ENCODE data around the gene CYSTM1.

CYSTM1 gene

DNA sequence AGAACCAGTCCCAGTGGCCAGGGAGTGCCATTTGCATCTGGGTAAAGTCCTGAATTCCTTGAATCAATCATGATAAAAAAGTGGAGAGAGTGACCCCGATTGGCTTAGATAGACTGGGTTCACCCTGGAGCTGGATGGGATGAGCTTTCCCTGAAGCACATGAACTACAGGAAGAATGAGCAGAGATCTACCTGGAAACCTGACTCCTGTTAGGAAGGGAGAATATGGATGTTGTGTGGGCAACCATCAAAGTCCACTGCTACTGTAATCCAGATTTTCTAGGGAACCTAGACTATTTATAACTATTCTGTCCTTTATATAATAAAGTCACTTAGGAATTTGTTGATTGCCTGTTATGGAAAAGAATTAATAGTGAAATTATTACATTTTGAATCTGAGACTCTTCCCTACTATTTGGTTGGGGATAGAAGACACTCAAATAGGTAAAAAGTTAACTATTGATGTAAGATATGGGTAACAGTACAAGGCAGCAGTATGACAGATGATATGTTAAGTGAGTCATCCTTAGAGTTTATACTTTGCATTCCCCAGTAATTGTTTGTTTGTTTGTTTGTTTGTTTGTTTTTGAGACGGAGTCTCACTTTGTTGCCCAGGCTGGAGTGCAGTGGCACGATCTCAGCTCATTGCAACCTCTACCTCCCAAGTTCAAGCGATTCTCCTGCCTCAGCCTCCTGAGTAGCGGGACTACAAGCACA is 17.9 kb downstream of the CYSTM1 start:
- no peak for ATAC-seq
- TF ChIP-seq GLIS3 (CRISPR knock-in tag; IDR thresholded peaks at IDR 0.05) = no peak
- no peak for TF ChIP-seq ZNF565 (CRISPR knock-in tag; conservative IDR thresholded peaks at IDR 0.05; ENCODE audit: low read depth)
- TF ChIP-seq BACH2 (CRISPR knock-in tag; IDR thresholded peaks at IDR 0.05; ENCODE audit: borderline replicate concordance) = no peak
- no peak for TF ChIP-seq ZNF70 (CRISPR knock-in tag; IDR thresholded peaks at IDR 0.05)
- TF ChIP-seq ESRRG (CRISPR knock-in tag; IDR thresholded peaks at IDR 0.05) = no peak
- no peak for TF ChIP-seq TSHZ2 (CRISPR knock-in tag; IDR thresholded peaks at IDR 0.05)

DNA sequence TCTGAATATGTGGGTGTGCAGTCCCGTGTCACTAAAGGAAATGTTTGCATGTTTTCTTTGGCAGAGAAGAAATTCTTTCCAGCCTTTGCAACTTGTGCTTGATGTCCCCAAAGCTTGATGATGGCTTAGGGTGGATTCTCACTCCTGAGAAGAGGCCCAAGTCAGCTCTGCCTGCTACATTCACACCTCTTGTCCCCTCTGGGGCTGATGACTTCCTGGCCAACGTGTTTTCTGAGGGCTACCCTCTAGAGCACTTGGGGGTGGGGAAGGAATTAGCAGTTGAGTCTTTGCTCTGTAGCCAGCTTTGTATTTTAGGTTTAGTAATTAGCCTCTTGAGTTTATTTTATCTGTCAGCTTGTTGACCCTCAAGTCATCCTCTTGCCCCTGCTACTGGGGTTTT is 19.7 kb downstream of the CYSTM1 start:
- ATAC-seq = no peak
- TF ChIP-seq RARB (CRISPR knock-in tag; IDR thresholded peaks at IDR 0.05) (no peak), POU6F1 (CRISPR knock-in tag; IDR thresholded peaks at IDR 0.05; ENCODE audit: borderline replicate concordance, low read depth) (no peak), TCF4 (CRISPR knock-in tag; IDR thresholded peaks at IDR 0.05; ENCODE audit: borderline replicate concordance) (no peak), ZFP30 (CRISPR knock-in tag; IDR thresholded peaks at IDR 0.05) (no peak), SNAI2 (CRISPR knock-in tag; IDR thresholded peaks at IDR 0.05) (no peak), ZNF70 (CRISPR knock-in tag; IDR thresholded peaks at IDR 0.05) (no peak), ZC3H10 (CRISPR knock-in tag; IDR thresholded peaks at IDR 0.05) (no peak), TSHZ2 (CRISPR knock-in tag; IDR thresholded peaks at IDR 0.05) (no peak), PATZ1 (CRISPR knock-in tag; IDR thresholded peaks at IDR 0.05; ENCODE audit: borderline replicate concordance) (no peak)

GRCh38 chr5:140196115-140196814 is 21.3 kb downstream of the CYSTM1 start:
- TF ChIP-seq, protein P1, sequence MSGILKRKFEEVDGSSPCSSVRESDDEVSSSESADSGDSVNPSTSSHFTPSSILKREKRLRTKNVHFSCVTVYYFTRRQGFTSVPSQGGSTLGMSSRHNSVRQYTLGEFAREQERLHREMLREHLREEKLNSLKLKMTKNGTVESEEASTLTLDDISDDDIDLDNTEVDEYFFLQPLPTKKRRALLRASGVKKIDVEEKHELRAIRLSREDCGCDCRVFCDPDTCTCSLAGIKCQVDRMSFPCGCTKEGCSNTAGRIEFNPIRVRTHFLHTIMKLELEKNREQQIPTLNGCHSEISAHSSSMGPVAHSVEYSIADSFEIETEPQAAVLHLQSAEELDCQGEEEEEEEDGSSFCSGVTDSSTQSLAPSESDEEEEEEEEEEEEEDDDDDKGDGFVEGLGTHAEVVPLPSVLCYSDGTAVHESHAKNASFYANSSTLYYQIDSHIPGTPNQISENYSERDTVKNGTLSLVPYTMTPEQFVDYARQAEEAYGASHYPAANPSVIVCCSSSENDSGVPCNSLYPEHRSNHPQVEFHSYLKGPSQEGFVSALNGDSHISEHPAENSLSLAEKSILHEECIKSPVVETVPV (CRISPR knock-in tag; IDR thresholded peaks at IDR 0.05) = no peak
- peak; percentile 53; the same call in 1 of the 2 replicates for TF ChIP-seq ISL1 (CRISPR knock-in tag; IDR thresholded peaks at IDR 0.05)
- no peak for ATAC-seq

- TF ChIP-seq SNAI2 (CRISPR knock-in tag; IDR thresholded peaks at IDR 0.05) (no peak), GLIS3 (CRISPR knock-in tag; IDR thresholded peaks at IDR 0.05) (no peak), PATZ1 (CRISPR knock-in tag; IDR thresholded peaks at IDR 0.05; ENCODE audit: borderline replicate concordance) (no peak), PPARA (CRISPR knock-in tag; IDR thresholded peaks at IDR 0.05; ENCODE audit: borderline replicate concordance) (no peak), TOX (CRISPR knock-in tag; IDR thresholded peaks at IDR 0.05; ENCODE audit: borderline replicate concordance) (no peak), RARB (CRISPR knock-in tag; IDR thresholded peaks at IDR 0.05) (no peak), TSHZ2 (CRISPR knock-in tag; IDR thresholded peaks at IDR 0.05) (no peak)
- no peak for ATAC-seq
These were observed 22.0 kb downstream of the CYSTM1 start for GRCh38 chr5:140197023-140197422.
